ENCODE data around the gene SULF2.

The SULF2 gene

GRCh38 chr20:47711046-47711752, 74.1 kb downstream of the SULF2 start:
- DNase-seq (ENCODE audit: low spot score): no peak

- no peak for DNase-seq (ENCODE audit: low spot score)
Measured at GRCh38 chr20:47710665-47711045, 74.6 kb downstream of the SULF2 start.

GRCh38 chr20:47708953-47709833, 76.1 kb downstream of the SULF2 start:
- DNase-seq (ENCODE audit: low spot score): no peak

GRCh38 chr20:47708140-47708807, 77.0 kb downstream of the SULF2 start:
- no peak for DNase-seq (ENCODE audit: low spot score)

- DNase-seq (ENCODE audit: low spot score): no peak
Measured at GRCh38 chr20:47706345-47706744, 78.9 kb downstream of the SULF2 start.

GRCh38 chr20:47705497-47705856, 79.8 kb downstream of the SULF2 start:
- DNase-seq (ENCODE audit: low spot score): no peak

- DNase-seq (ENCODE audit: low spot score): no peak
Measured at GRCh38 chr20:47704746-47705496, 80.4 kb downstream of the SULF2 start.

GRCh38 chr20:47703748-47704147, 81.5 kb downstream of the SULF2 start:
- DNase-seq (ENCODE audit: low spot score): no peak

GRCh38 chr20:47701612-47702011, 83.7 kb downstream of the SULF2 start:
- peak; percentile 59 for DNase-seq (ENCODE audit: low spot score)

- no peak for DNase-seq (ENCODE audit: low spot score)
Measured at GRCh38 chr20:47700327-47700726, 85.0 kb downstream of the SULF2 start.

GRCh38 chr20:47699818-47700217, 85.5 kb downstream of the SULF2 start:
- DNase-seq (ENCODE audit: low spot score): no peak

GRCh38 chr20:47698142-47698541, 87.1 kb downstream of the SULF2 start:
- DNase-seq (ENCODE audit: low spot score): no peak

- DNase-seq (ENCODE audit: low spot score): no peak
Measured at GRCh38 chr20:47696856-47697255, 88.4 kb downstream of the SULF2 start.

- DNase-seq (ENCODE audit: low spot score): no peak
Measured at GRCh38 chr20:47694021-47694818, 91.1 kb downstream of the SULF2 start.

GRCh38 chr20:47691625-47692024, 93.7 kb downstream of the SULF2 start:
- no peak for DNase-seq (ENCODE audit: low spot score)

GRCh38 chr20:47689731-47690130, 95.5 kb downstream of the SULF2 start:
- no peak for DNase-seq (ENCODE audit: low spot score)

- DNase-seq (ENCODE audit: low spot score): no peak
Measured at GRCh38 chr20:47688385-47689381, 96.6 kb downstream of the SULF2 start.

GRCh38 chr20:47687095-47687987, 97.9 kb downstream of the SULF2 start:
- DNase-seq (ENCODE audit: low spot score): no peak

GRCh38 chr20:47686545-47686944, 98.7 kb downstream of the SULF2 start:
- DNase-seq (ENCODE audit: low spot score): no peak
